NCI-H460 (cell line): ENCODE results near the gene NRXN3. TPM values are rescaled to one million over a fixed set of nuclear protein-coding genes. Genes with fewer than 3 reads are reported as not detected.
"Not testable (repeated sequence)": the region's sequence is repeated elsewhere in the genome, so short reads cannot be mapped to it uniquely, and the experiment has no call there.

Experiments
- DNase-seq: peaks from one replicate; pipeline ENCODE4 v3.0.0-alpha.2; 2016; ENCODE audit warnings: low read depth; ENCODE audit errors: extremely low read depth
- total RNA-seq: library from RNA; depleted of rRNA; stranded (reverse); fragments of >200 nt; shearing (Covaris generic); gene quantifications from 2 replicates; pipeline ENCODE4 v1.2.3, GENCODE V29; 2014

Gene NRXN3
- total RNA-seq, 1 experiment from 2014 or later: 6.6 TPM

GRCh38 chr14:78972440-78972839 is 802.3 kb downstream of the NRXN3 start:
- DNase-seq: no peak

DNA sequence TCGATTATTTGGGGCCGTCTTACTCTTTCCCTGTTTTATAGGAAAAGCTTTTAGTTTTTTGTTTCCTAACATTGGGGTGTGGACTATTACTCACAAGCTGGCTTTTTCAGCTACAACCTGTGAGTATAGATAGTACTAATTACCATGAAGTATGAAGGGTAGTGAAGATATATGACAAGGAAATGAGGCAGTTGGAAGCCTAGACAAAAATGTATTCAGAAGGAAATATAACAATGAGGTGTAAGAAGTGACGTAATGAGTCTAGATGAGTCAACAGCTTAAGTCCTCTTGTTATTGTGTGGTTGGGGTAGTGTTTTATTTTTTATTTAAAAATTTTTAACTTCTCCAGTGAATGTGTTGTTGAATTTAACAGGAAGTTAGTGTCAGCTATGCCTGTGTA is 804.5 kb downstream of the NRXN3 start:
- peak; percentile 20 for DNase-seq

GRCh38 chr14:78975734-78976133 is 805.6 kb downstream of the NRXN3 start:
- no peak for DNase-seq

- DNase-seq: no peak
These were observed 808.7 kb downstream of the NRXN3 start for GRCh38 chr14:78978896-78979295.

GRCh38 chr14:78982551-78982950 is 812.4 kb downstream of the NRXN3 start:
- DNase-seq: no peak

DNA sequence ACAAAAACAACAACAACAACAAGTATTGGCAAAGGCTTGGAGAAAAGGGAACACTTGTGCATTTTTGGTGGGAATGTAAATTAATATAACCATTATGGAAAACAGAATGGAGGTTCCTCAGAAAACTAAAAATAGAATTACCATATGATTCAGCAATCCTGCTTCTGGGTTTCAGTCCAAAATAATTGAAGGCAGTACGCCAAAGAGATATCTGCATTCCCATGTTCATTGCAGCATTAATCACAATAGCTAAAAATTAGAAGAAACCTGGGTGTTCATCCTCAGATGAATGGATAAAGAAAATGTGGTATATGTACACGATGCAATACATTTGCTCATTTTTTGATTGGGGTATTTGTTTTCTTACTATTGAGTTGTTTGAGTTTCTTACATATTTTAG is 813.0 kb downstream of the NRXN3 start:
- no peak for DNase-seq

DNA sequence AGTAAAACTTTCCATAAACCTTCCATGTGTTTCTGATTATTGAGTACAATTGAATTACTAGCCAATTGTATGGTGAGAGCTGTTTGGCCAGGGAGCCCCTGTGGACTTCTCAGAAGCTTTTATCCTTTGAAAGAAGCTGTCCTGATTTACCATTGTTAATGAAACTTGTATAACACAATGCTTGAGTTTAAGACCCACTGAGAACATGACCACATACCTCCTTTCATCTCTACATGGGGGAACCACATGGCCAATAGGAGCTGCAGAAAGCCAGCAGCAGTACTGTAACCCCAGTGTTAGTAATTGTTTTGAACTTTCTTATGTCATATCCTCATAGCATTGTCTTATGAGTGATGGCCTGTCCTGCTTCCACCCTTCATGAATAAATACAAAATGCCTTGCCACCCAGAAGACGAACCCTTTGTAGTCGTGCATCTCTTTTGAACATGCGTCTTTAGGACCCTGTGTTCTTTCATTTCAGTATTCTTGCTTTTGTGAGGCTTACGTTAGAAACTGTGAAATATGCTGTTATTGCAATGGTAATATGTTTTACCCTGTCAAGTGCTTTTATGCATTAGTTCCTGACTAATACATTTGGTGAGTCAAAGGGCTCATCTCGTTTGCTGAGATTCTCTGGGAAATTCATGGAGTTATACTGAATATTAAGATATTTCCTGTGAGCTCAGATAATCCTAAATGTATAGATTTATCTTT is 815.7 kb downstream of the NRXN3 start:
- no peak for DNase-seq

DNA sequence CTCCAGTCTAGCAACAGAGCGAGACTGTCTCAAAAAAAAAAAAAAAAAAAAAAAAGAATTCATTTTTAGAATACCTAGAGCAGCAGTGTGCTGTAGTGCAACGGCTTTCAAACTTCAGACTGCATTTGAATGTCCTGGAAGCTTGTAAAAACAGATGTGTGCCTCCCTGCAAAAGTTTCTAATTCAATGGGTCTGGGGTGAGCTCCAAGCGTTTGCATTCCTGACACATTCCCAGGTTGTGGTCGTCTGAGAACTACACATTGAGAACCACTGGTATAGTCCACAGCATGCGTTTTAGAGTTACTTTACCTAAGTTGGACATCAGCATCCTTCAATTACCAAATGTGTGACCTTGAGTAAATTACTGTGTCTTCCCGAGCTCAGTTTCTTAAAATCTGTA is 816.8 kb downstream of the NRXN3 start:
- DNase-seq: no peak

- no peak for DNase-seq
These were observed 819.0 kb downstream of the NRXN3 start for GRCh38 chr14:78989221-78989620.

DNA sequence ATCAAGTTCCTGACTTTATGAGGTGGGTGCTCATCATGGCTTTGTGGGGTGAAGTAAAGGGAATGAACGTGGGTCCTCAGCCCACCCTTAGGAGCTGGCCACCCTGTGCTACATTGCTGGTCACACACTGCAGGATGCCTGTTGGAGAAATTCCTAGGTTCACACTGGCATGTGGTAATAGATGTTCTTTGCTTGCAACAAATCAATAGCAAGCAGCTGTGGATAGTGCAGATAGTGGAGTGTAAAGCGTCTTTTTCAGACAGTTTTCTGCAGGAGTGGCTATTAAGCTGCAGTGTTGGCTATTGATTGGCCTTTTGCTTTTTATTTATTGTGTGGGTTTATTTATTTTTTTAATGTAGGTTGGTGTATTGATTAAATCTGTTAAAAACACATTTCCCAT is 822.7 kb downstream of the NRXN3 start:
- no peak for DNase-seq

- no peak for DNase-seq
These were observed 827.6 kb downstream of the NRXN3 start for GRCh38 chr14:78997811-78998210.

GRCh38 chr14:79009286-79009685 is 839.1 kb downstream of the NRXN3 start:
- no peak for DNase-seq

GRCh38 chr14:79011091-79011919 is 841.1 kb downstream of the NRXN3 start:
- DNase-seq: peak; percentile 38

DNA sequence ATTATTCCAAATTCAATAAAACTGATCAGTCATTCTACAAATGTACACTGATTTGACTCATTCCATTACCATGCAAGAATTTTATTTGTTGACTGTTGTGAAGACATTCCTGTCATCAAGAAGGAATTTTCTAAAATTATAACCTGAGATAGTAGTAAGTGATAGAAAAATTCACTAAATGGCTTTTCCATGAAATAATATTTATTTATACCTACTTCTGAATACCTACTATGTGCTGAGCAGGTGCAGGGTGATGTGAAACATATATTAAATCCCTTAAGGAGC is 841.7 kb downstream of the NRXN3 start:
- DNase-seq: no peak

GRCh38 chr14:79016828-79017505 is 846.8 kb downstream of the NRXN3 start:
- no peak for DNase-seq

DNA sequence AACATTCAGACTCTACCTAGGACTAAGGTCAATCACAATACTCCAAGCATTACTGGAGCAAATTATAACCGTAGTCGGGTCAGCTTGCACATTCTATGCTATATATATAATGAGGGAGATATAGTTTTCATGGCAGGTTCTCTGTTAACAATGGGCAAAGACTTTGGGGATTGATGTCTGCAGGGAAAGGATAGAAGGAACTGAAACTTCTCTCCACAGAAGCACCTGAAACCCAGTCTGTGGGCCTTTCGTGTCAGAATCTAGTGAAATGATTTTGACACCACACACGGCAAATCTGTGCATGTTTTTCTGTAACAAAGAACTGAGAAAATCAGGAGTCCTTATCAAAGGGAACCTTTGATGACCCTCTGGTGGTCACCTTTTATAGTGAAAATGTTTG is 847.4 kb downstream of the NRXN3 start:
- DNase-seq: no peak

- no peak for DNase-seq
These were observed 848.7 kb downstream of the NRXN3 start for GRCh38 chr14:79018836-79019235.

DNA sequence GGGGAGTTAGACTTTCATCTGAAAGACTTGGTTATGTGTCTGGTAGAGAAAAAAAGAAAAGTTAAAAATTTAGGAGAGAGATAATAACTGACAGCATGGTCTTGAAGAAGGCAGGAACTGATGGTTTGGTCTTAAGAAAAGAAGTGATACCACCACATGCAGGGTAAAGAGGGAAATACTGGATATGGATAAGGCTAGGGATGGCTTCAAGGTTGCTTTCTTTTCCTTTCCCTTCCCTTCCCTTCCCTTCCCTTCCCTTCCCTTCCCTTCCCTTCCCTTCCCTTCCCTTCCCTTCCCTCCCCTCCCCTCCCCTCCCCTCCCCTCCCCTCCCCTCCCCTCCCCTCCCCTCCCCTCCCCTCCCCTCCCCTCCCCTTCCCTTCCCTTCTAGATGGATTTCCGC is 849.7 kb downstream of the NRXN3 start:
- DNase-seq: not testable (repeated sequence)

DNA sequence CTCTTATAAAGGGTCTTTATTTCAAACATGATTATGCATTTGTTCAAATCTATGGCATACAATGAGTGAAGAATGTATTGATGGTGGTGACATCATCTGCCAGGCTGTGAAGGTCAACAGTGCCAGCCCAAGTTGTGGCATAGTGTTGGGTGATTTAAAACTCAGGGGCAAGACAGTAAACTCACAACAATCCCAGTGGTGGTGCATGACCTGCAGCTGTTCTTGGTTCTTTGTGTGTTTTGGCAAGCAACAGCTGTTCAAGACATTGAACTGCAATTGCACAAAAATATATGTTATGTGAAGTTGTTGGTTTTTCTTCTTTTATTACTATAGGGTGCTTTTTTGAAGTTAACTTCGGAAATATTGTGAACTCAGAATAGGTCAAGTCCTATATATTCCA is 851.6 kb downstream of the NRXN3 start:
- DNase-seq: no peak

DNA sequence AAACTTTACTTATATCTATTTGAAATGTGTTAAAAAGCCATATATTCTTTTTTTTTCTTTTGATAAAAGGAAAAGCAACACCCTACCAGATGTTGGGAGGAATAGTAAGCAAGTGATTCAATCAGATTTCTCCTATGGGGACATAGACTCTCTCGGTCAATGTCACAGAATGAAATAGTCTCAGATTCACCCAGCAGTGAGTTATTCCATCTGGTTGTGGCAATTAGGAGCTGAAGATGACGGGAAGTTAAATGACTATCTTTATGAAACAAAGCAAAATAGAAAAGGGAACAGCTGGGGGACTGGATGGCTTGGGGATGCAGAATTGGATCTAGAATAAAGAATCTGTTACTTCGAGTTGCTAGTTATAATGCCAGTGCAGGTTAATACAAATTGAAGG is 857.0 kb downstream of the NRXN3 start:
- DNase-seq: no peak

GRCh38 chr14:79028281-79028680 is 858.1 kb downstream of the NRXN3 start:
- no peak for DNase-seq

GRCh38 chr14:79036441-79036840 is 866.3 kb downstream of the NRXN3 start:
- no peak for DNase-seq
